B cell (primary cell): ENCODE results near the gene ACAN. TPM values are rescaled to one million over a fixed set of nuclear protein-coding genes. Genes with fewer than 3 reads are reported as not detected.

ENCODE experiments used
- ATAC-seq: fragments of 200-7000 bp; cut with Tn5 transposase; one replicate; pipeline ENCODE4 v1.10.0; 2021; ENCODE audit warnings: low read depth, mild to moderate bottlenecking, moderate number of reproducible peaks, moderate library complexity
- CTCF ChIA-PET: fragments of 350-600 bp; sonication (Branson Sonifier 250); formaldehyde crosslinking; loops from one replicate; lab custom pipeline; 2021; ENCODE audit warnings: antibody characterized with exemption, inconsistent platforms; lab: Charles Lee
- POLR2A ChIA-PET: fragments of 350-600 bp; sonication (Branson Sonifier 250); formaldehyde crosslinking; loops from one replicate; lab custom pipeline; 2021; ENCODE audit warnings: antibody characterized with exemption; lab: Charles Lee
- DNase-seq: peaks from one replicate; pipeline ENCODE4 v3.0.0; 2013
- H2AFZ ChIP-seq: 2 replicates; pipeline ENCODE4 v1.6.1; 2012; ENCODE audit warnings: mild to moderate bottlenecking, low read depth, low read length; ENCODE audit not compliant: insufficient read depth, poor library complexity, severe bottlenecking
- H3K27ac ChIP-seq, 2 donors: 1 replicate in 1 of 2; 2 replicates in 1 of 2; pipeline ENCODE4 v1.5.1; 2012 to 2013; ENCODE audit warnings: low read length in 2 of 2, mild to moderate bottlenecking in 2 of 2, moderate library complexity in 1 of 2
- H3K27me3 ChIP-seq, 4 experiments: fragments of 200-600 bp in 1 of 4; sonication (generic) in 1 of 4; replicated peaks in 1 of 4; 1 replicate in 2 of 4; 2 replicates in 2 of 4; pipeline versions ENCODE4 v1.6.1 to v1.7.0; 2013 to 2016; ENCODE audit warnings: low read length in 3 of 4, mild to moderate bottlenecking in 2 of 4, mixed read lengths in 1 of 4, moderate library complexity in 1 of 4; ENCODE audit not compliant: insufficient read depth in 4 of 4, control insufficient read depth in 3 of 4; ENCODE audit errors: control extremely low read depth in 1 of 4
- H3K36me3 ChIP-seq, 2 experiments: replicated peaks in 1 of 2; 1 replicate in 1 of 2; 2 replicates in 1 of 2; pipeline versions ENCODE4 v1.6.1 to v1.7.1; 2013; ENCODE audit warnings: low read length in 1 of 2; ENCODE audit not compliant: insufficient read depth in 2 of 2, control insufficient read depth in 1 of 2; ENCODE audit errors: control extremely low read depth in 1 of 2, extremely low read depth in 1 of 2
- H3K4me1 ChIP-seq, 2 donors: fragments of 200-600 bp in 1 of 2; sonication (generic) in 1 of 2; 1 replicate in 1 of 2; 2 replicates in 1 of 2; pipeline versions ENCODE4 v1.5.1 to v1.6.1; 2013 to 2017; ENCODE audit warnings: low read length in 2 of 2; ENCODE audit not compliant: control insufficient read depth in 2 of 2, insufficient read depth in 2 of 2
- H3K4me2 ChIP-seq: replicated peaks from 2 replicates; pipeline ENCODE3; 2012; ENCODE audit warnings: mild to moderate bottlenecking, low read depth, low read length; ENCODE audit not compliant: poor library complexity, severe bottlenecking
- H3K4me3 ChIP-seq, 5 experiments: fragments of 200-600 bp in 1 of 5; sonication (generic) in 1 of 5; 1 replicate in 3 of 5; 2 replicates in 2 of 5; pipeline versions ENCODE4 v1.5.1 to v1.7.0; 2011 to 2016; ENCODE audit warnings: low read length in 4 of 5, mild to moderate bottlenecking in 4 of 5, low read depth in 2 of 5, control low read depth in 1 of 5, moderate library complexity in 1 of 5; ENCODE audit not compliant: insufficient read depth in 1 of 5; ENCODE audit errors: control extremely low read depth in 1 of 5, extremely low read depth in 1 of 5
- H3K79me2 ChIP-seq: fragments of 200-600 bp; sonication (generic); one replicate; pipeline ENCODE4 v1.6.0; 2016; ENCODE audit warnings: low read length; ENCODE audit not compliant: control insufficient read depth, insufficient read depth
- H3K9ac ChIP-seq: fragments of 200-600 bp; sonication (generic); 2 replicates; pipeline ENCODE4 v1.6.1; 2017; ENCODE audit warnings: mild to moderate bottlenecking, low read length, moderate library complexity
- H3K9me3 ChIP-seq, 3 donors: one replicate each; pipeline versions ENCODE4 v1.6.1 to v1.7.1; 2013; ENCODE audit warnings: low read length in 2 of 3; ENCODE audit not compliant: control insufficient read depth in 2 of 3, insufficient read depth in 1 of 3; ENCODE audit errors: control extremely low read depth in 1 of 3
- H4K20me1 ChIP-seq: 2 replicates; pipeline ENCODE4 v1.6.0; 2012; ENCODE audit warnings: mild to moderate bottlenecking, low read length; ENCODE audit not compliant: insufficient read depth, control insufficient read depth, poor library complexity, severe bottlenecking
- H3K27ac Mint-ChIP-seq: one replicate; pipeline ENCODE4 v1.8.0; 2021; ENCODE audit warnings: mixed read lengths
- H3K27me3 Mint-ChIP-seq: one replicate; pipeline ENCODE4 v1.8.0; 2021; ENCODE audit warnings: mixed read lengths
- H3K4me1 Mint-ChIP-seq: one replicate; pipeline ENCODE4 v1.8.0; 2021; ENCODE audit warnings: mixed read lengths
- H3K4me3 Mint-ChIP-seq: one replicate; pipeline ENCODE4 v1.8.0; 2021; ENCODE audit warnings: mixed read lengths
- H3K9me3 Mint-ChIP-seq: one replicate; pipeline ENCODE4 v1.8.0; 2022; ENCODE audit warnings: mixed read lengths; ENCODE audit not compliant: insufficient read depth
- EZH2 ChIP-seq: IDR thresholded peaks from 2 replicates; pipeline ENCODE4 v1.6.1; 2012; ENCODE audit warnings: borderline replicate concordance, low read depth, mild to moderate bottlenecking, moderate library complexity, low read length; ENCODE audit not compliant: insufficient read depth, poor library complexity, severe bottlenecking
- WGBS: methylation state at CpG from one replicate; pipeline ENCODE4 v1.1.5; 2013; ENCODE audit warnings: missing lambda C conversion rate; ENCODE audit not compliant: insufficient coverage; 5-methylcytosine and 5-hydroxymethylcytosine counted together
- intact Hi-C: fragments of 100-400 bp; cut with micrococcal nuclease; formaldehyde crosslinking; loops from one replicate; pipeline ENCODE4 v1.10.0; 2022
- polyA plus RNA-seq: library from polyadenylated mRNA; depleted of rRNA; stranded (reverse); fragments of >200 nt; gene quantifications from 2 replicates; pipeline ENCODE4 v1.2.3, GENCODE V29; 2012
- total RNA-seq, 2 donors: library from RNA; stranded (reverse); fragments of 120-200 nt in 1 of 2; gene quantifications; 1 replicate in 1 of 2; 2 replicates in 1 of 2; pipeline versions ENCODE4 v1.2.3 to v1.2.4, GENCODE V29; 2013 to 2022
- TF ChIP-seq, protein P1 (sequence below): fragments of 200-600 bp; IDR thresholded peaks from one replicate; pipeline ENCODE4 v1.8.0; 2022; ENCODE audit warnings: antibody characterized with exemption, mild to moderate bottlenecking

ACAN gene
- total and polyA plus RNA-seq, 2 donors (not counting 1 experiment from before 2014, with no cell fraction given), result 0.01 TPM; not detected in 1

DNA sequence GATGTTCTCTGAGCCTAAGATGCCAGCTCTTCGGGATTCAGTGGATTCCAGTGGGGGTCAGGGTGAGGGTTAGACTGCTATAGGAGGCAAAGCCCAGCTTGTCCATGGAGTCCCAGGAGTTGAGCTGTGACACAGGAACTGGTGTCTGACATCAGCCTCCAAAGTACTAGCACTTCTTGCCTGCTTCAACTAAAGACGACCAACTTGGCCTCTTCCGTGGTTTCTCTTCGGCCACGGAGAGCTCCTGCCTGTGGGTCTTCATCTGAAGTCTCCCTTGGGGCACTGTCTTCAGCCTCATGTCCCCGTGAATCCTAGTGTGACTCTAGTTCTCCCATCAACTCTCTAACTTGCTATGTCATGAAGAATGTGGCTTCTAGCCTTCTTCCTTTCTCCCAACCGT is 12.8 kb upstream of the ACAN start:
- 91% methylated on average over 6 of the region's 7 CpGs for WGBS
- no peak overlapping the region for H3K4me3 Mint-ChIP-seq
- peaks cover 35% of the 10 kb centered on the region for H3K27me3 Mint-ChIP-seq
- Histone ChIP-seq H3K4me1 (no peaks in the 10 kb centered on the region), H3K4me2 (no peak overlapping the region), H3K9ac (no peak overlapping the region), H3K27me3 (peaks cover 0 to 45% (median 9%) of the 10 kb centered on the region in 4 experiments), H2AFZ (no peak overlapping the region), H3K9me3 (peaks cover 0 to 5% (median 0%) of the 10 kb centered on the region in 3 donors), H4K20me1 (no peaks in the 10 kb centered on the region), H3K36me3 (no peaks in the 10 kb centered on the region), H3K79me2 (no peaks in the 10 kb centered on the region), H3K27ac (no peak overlapping the region), H3K4me3 (no peak overlapping the region)
- no peak for TF ChIP-seq EZH2
- TF ChIP-seq, protein P1, sequence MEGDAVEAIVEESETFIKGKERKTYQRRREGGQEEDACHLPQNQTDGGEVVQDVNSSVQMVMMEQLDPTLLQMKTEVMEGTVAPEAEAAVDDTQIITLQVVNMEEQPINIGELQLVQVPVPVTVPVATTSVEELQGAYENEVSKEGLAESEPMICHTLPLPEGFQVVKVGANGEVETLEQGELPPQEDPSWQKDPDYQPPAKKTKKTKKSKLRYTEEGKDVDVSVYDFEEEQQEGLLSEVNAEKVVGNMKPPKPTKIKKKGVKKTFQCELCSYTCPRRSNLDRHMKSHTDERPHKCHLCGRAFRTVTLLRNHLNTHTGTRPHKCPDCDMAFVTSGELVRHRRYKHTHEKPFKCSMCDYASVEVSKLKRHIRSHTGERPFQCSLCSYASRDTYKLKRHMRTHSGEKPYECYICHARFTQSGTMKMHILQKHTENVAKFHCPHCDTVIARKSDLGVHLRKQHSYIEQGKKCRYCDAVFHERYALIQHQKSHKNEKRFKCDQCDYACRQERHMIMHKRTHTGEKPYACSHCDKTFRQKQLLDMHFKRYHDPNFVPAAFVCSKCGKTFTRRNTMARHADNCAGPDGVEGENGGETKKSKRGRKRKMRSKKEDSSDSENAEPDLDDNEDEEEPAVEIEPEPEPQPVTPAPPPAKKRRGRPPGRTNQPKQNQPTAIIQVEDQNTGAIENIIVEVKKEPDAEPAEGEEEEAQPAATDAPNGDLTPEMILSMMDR, result no peak
- DNase-seq (no peak), ATAC-seq (no peak)
- CTCF ChIA-PET, result no interaction called here
- POLR2A ChIA-PET, result no interaction called here
- intact Hi-C loops, result no loop called here
- no peaks in the 10 kb centered on the region for H3K4me1 Mint-ChIP-seq
- H3K9me3 Mint-ChIP-seq, result no peaks in the 10 kb centered on the region
- H3K27ac Mint-ChIP-seq, result no peak overlapping the region

DNA sequence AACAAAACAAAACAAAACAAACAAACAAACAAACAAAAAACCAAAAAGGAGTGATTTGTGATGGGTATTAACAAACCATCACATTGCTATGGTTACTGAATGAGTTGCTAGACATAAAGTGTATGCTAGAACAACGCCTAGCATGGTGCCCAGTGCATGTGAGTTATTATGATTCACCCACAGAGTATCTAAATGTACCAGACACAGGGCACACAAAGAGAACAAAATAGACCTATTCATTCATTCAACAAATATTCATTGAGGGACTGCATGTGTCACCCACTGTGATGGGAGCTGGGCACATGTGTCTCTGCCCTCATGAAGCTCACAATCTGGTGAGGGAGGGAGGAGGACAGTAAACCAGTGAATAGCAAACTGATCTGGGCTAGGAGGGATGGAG is 11.6 kb upstream of the ACAN start:
- Mint-ChIP-seq H3K9me3 (no peaks in the 10 kb centered on the region), H3K27me3 (peaks cover 43% of the 10 kb centered on the region), H3K4me1 (no peaks in the 10 kb centered on the region), H3K27ac (no peak overlapping the region), H3K4me3 (no peak overlapping the region)
- H3K4me3 ChIP-seq, result no peak overlapping the region
- H3K27ac ChIP-seq, result no peak overlapping the region
- H3K4me2 ChIP-seq, result no peak overlapping the region
- intact Hi-C loops, result no loop called here
- DNase-seq (no peak), ATAC-seq (no peak)
- no CpG with 5 or more reads among the region's 1 CpG for WGBS
- H3K9me3 ChIP-seq, result peaks cover 0 to 5% (median 0%) of the 10 kb centered on the region in 3 donors
- H3K27me3 ChIP-seq, result peaks cover 0 to 50% (median 11%) of the 10 kb centered on the region in 4 experiments
- H3K4me1 ChIP-seq, result no peaks in the 10 kb centered on the region
- no peak overlapping the region for H3K9ac ChIP-seq
- ChIA-PET CTCF (no interaction called here), POLR2A (no interaction called here)
- no peaks in the 10 kb centered on the region for H3K79me2 ChIP-seq
- no peak for TF ChIP-seq EZH2
- TF ChIP-seq, protein P1, result no peak
- no peaks in the 10 kb centered on the region for H3K36me3 ChIP-seq
- H2AFZ ChIP-seq, result no peak overlapping the region
- no peaks in the 10 kb centered on the region for H4K20me1 ChIP-seq
